HCT116 (cell line): ENCODE measurements around the gene CTBP2.

Source experiments
- POLR2A ChIP-seq: IDR thresholded peaks from 2 replicates; pipeline ENCODE4 v1.7.0; 2011; ENCODE audit warnings: borderline replicate concordance; ENCODE audit not compliant: insufficient read depth, insufficient read length; ENCODE audit errors: extremely low read depth
- TF ChIP-seq, protein P1 (sequence below), 3 experiments: fragments of 200-600 bp in 1 of 3; sonication (generic) in 1 of 3; IDR thresholded peaks in 2 of 3; conservative IDR thresholded peaks in 1 of 3; 2 replicates each; pipeline ENCODE4 v1.5.1; 2012 to 2017; ENCODE audit warnings: low read depth in 2 of 3, low read length in 2 of 3, antibody characterized with exemption in 1 of 3, borderline replicate concordance in 1 of 3, control low read depth in 1 of 3, mild to moderate bottlenecking in 1 of 3, mixed read lengths in 1 of 3, mixed run types in 1 of 3, moderate library complexity in 1 of 3; ENCODE audit not compliant: insufficient read depth in 1 of 3
- TF ChIP-seq, protein P2 (sequence below): IDR thresholded peaks from 2 replicates; pipeline ENCODE4 v1.6.1; 2011; ENCODE audit warnings: mild to moderate bottlenecking, low read length, moderate library complexity; ENCODE audit not compliant: insufficient replicate concordance; ENCODE audit errors: extremely low read depth
- TF ChIP-seq, protein P3 (sequence below): IDR thresholded peaks from 2 replicates; pipeline ENCODE4 v1.6.1; 2012

DNA sequence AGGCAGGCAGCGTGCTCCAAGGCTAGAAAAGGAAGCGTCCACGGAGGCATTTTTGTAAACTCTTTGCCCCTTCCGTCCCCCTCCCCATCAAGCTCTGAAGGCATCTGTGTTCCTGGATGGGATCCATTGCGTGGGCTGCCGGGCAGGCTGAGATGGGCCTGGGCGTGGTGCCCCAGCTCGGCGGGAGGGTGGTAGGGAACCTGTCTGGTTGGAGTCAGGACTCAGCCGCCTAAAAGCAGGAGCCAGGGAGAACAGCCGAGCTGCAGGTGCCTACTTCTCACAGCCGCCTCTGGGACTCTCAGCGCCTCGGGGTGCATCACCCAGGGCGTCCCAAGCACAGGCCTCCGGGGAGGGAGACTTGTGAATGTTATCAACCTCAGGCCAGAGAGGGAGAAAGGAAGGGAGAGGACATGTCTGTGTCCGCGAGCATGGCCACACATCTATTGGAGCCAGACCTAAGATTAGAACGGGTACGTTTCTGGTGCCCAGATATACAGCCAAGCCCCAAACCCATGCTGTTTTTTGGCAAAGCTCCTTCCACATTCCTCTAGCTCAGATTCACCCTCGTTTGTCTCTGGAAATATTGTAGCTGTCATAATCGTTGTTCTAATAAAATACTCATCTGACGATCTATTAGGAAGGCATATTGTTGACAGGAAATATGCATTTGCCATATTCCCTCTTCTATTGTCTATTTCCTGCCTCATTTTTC is 48.6 kb upstream of the CTBP2 start:
- TF ChIP-seq, protein P1, sequence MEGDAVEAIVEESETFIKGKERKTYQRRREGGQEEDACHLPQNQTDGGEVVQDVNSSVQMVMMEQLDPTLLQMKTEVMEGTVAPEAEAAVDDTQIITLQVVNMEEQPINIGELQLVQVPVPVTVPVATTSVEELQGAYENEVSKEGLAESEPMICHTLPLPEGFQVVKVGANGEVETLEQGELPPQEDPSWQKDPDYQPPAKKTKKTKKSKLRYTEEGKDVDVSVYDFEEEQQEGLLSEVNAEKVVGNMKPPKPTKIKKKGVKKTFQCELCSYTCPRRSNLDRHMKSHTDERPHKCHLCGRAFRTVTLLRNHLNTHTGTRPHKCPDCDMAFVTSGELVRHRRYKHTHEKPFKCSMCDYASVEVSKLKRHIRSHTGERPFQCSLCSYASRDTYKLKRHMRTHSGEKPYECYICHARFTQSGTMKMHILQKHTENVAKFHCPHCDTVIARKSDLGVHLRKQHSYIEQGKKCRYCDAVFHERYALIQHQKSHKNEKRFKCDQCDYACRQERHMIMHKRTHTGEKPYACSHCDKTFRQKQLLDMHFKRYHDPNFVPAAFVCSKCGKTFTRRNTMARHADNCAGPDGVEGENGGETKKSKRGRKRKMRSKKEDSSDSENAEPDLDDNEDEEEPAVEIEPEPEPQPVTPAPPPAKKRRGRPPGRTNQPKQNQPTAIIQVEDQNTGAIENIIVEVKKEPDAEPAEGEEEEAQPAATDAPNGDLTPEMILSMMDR (IDR thresholded peaks at IDR 0.05 in 2 of 3, conservative IDR thresholded peaks at IDR 0.05 in 1 of 3; ENCODE audit: borderline replicate concordance in 1 of 3, insufficient read depth in 1 of 3, low read depth in 2 of 3, low read length in 2 of 3): no peak
- TF ChIP-seq POLR2A: no peak
- TF ChIP-seq, protein P2, sequence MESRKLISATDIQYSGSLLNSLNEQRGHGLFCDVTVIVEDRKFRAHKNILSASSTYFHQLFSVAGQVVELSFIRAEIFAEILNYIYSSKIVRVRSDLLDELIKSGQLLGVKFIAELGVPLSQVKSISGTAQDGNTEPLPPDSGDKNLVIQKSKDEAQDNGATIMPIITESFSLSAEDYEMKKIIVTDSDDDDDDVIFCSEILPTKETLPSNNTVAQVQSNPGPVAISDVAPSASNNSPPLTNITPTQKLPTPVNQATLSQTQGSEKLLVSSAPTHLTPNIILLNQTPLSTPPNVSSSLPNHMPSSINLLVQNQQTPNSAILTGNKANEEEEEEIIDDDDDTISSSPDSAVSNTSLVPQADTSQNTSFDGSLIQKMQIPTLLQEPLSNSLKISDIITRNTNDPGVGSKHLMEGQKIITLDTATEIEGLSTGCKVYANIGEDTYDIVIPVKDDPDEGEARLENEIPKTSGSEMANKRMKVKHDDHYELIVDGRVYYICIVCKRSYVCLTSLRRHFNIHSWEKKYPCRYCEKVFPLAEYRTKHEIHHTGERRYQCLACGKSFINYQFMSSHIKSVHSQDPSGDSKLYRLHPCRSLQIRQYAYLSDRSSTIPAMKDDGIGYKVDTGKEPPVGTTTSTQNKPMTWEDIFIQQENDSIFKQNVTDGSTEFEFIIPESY: no peak
- TF ChIP-seq, protein P3, sequence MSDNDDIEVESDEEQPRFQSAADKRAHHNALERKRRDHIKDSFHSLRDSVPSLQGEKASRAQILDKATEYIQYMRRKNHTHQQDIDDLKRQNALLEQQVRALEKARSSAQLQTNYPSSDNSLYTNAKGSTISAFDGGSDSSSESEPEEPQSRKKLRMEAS: no peak
